Measurements from ENCODE around the gene MFAP2. TPM values are rescaled to one million over a fixed set of nuclear protein-coding genes. Genes with fewer than 3 reads are reported as not detected.

The MFAP2 gene
- total RNA-seq, 1 experiment from 2014 or later, result 141 TPM

DNA sequence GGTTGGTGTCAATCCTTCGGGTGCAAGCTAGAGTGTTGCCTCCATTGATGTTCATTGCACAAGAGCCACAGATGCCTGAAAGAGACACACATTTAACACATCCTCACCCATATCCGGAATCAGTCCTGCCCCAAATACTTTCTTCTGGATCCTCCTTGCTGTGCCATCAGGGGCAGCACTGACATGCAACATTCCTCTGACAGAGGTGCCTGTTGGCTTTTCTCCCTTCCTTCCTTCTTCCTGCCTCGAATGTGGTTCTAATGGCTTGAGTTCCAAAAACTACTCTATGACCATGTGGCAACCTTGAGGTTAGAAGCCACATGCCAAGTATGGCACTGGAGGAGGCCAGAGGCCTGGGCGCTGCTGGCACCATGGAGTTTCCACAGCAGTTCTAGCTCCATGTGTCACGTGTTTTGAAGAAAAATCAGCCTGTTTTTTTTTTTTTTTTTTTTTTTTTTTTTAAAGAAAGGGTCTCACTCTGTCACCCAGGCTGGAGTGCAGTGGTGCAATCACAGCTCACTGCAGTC lies 48.3 kb upstream of the MFAP2 start (continued):
- TF ChIP-seq, protein P1, sequence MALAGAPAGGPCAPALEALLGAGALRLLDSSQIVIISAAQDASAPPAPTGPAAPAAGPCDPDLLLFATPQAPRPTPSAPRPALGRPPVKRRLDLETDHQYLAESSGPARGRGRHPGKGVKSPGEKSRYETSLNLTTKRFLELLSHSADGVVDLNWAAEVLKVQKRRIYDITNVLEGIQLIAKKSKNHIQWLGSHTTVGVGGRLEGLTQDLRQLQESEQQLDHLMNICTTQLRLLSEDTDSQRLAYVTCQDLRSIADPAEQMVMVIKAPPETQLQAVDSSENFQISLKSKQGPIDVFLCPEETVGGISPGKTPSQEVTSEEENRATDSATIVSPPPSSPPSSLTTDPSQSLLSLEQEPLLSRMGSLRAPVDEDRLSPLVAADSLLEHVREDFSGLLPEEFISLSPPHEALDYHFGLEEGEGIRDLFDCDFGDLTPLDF (CRISPR knock-in tag; IDR thresholded peaks at IDR 0.05), result no peak
- no peak for TF ChIP-seq RORB (CRISPR knock-in tag; IDR thresholded peaks at IDR 0.05)
- no peak for TF ChIP-seq ZNF219 (CRISPR knock-in tag; IDR thresholded peaks at IDR 0.05; ENCODE audit: borderline replicate concordance)
- no peak for TF ChIP-seq MXD4 (CRISPR knock-in tag; IDR thresholded peaks at IDR 0.05; ENCODE audit: borderline replicate concordance)
- TF ChIP-seq, protein P2, sequence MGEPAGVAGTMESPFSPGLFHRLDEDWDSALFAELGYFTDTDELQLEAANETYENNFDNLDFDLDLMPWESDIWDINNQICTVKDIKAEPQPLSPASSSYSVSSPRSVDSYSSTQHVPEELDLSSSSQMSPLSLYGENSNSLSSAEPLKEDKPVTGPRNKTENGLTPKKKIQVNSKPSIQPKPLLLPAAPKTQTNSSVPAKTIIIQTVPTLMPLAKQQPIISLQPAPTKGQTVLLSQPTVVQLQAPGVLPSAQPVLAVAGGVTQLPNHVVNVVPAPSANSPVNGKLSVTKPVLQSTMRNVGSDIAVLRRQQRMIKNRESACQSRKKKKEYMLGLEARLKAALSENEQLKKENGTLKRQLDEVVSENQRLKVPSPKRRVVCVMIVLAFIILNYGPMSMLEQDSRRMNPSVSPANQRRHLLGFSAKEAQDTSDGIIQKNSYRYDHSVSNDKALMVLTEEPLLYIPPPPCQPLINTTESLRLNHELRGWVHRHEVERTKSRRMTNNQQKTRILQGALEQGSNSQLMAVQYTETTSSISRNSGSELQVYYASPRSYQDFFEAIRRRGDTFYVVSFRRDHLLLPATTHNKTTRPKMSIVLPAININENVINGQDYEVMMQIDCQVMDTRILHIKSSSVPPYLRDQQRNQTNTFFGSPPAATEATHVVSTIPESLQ (CRISPR knock-in tag; IDR thresholded peaks at IDR 0.05), result no peak
- no peak for TF ChIP-seq TCF7 (CRISPR knock-in tag; IDR thresholded peaks at IDR 0.05; ENCODE audit: low read depth)
- no peak for TF ChIP-seq PRRX2 (CRISPR knock-in tag; IDR thresholded peaks at IDR 0.05)
- TF ChIP-seq, protein P3, sequence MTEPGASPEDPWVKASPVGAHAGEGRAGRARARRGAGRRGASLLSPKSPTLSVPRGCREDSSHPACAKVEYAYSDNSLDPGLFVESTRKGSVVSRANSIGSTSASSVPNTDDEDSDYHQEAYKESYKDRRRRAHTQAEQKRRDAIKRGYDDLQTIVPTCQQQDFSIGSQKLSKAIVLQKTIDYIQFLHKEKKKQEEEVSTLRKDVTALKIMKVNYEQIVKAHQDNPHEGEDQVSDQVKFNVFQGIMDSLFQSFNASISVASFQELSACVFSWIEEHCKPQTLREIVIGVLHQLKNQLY (CRISPR knock-in tag; IDR thresholded peaks at IDR 0.05), result no peak
- TF ChIP-seq OVOL2 (CRISPR knock-in tag; IDR thresholded peaks at IDR 0.05; ENCODE audit: borderline replicate concordance), result no peak
- TF ChIP-seq SP1 (CRISPR knock-in tag; conservative IDR thresholded peaks at IDR 0.05), result no peak
- TF ChIP-seq, protein P4, sequence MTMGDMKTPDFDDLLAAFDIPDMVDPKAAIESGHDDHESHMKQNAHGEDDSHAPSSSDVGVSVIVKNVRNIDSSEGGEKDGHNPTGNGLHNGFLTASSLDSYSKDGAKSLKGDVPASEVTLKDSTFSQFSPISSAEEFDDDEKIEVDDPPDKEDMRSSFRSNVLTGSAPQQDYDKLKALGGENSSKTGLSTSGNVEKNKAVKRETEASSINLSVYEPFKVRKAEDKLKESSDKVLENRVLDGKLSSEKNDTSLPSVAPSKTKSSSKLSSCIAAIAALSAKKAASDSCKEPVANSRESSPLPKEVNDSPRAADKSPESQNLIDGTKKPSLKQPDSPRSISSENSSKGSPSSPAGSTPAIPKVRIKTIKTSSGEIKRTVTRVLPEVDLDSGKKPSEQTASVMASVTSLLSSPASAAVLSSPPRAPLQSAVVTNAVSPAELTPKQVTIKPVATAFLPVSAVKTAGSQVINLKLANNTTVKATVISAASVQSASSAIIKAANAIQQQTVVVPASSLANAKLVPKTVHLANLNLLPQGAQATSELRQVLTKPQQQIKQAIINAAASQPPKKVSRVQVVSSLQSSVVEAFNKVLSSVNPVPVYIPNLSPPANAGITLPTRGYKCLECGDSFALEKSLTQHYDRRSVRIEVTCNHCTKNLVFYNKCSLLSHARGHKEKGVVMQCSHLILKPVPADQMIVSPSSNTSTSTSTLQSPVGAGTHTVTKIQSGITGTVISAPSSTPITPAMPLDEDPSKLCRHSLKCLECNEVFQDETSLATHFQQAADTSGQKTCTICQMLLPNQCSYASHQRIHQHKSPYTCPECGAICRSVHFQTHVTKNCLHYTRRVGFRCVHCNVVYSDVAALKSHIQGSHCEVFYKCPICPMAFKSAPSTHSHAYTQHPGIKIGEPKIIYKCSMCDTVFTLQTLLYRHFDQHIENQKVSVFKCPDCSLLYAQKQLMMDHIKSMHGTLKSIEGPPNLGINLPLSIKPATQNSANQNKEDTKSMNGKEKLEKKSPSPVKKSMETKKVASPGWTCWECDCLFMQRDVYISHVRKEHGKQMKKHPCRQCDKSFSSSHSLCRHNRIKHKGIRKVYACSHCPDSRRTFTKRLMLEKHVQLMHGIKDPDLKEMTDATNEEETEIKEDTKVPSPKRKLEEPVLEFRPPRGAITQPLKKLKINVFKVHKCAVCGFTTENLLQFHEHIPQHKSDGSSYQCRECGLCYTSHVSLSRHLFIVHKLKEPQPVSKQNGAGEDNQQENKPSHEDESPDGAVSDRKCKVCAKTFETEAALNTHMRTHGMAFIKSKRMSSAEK (CRISPR knock-in tag; IDR thresholded peaks at IDR 0.05; ENCODE audit: borderline replicate concordance), result no peak
- no peak for TF ChIP-seq KAT7 (CRISPR knock-in tag; IDR thresholded peaks at IDR 0.05; ENCODE audit: borderline replicate concordance)
- no peak for TF ChIP-seq ZNF396 (CRISPR knock-in tag; IDR thresholded peaks at IDR 0.05; ENCODE audit: borderline replicate concordance)
- no peak for TF ChIP-seq SOX15 (CRISPR knock-in tag; IDR thresholded peaks at IDR 0.05)
- TF ChIP-seq, protein P5, sequence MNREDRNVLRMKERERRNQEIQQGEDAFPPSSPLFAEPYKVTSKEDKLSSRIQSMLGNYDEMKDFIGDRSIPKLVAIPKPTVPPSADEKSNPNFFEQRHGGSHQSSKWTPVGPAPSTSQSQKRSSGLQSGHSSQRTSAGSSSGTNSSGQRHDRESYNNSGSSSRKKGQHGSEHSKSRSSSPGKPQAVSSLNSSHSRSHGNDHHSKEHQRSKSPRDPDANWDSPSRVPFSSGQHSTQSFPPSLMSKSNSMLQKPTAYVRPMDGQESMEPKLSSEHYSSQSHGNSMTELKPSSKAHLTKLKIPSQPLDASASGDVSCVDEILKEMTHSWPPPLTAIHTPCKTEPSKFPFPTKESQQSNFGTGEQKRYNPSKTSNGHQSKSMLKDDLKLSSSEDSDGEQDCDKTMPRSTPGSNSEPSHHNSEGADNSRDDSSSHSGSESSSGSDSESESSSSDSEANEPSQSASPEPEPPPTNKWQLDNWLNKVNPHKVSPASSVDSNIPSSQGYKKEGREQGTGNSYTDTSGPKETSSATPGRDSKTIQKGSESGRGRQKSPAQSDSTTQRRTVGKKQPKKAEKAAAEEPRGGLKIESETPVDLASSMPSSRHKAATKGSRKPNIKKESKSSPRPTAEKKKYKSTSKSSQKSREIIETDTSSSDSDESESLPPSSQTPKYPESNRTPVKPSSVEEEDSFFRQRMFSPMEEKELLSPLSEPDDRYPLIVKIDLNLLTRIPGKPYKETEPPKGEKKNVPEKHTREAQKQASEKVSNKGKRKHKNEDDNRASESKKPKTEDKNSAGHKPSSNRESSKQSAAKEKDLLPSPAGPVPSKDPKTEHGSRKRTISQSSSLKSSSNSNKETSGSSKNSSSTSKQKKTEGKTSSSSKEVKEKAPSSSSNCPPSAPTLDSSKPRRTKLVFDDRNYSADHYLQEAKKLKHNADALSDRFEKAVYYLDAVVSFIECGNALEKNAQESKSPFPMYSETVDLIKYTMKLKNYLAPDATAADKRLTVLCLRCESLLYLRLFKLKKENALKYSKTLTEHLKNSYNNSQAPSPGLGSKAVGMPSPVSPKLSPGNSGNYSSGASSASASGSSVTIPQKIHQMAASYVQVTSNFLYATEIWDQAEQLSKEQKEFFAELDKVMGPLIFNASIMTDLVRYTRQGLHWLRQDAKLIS (CRISPR knock-in tag; IDR thresholded peaks at IDR 0.05; ENCODE audit: borderline replicate concordance), result no peak
